Thymus (tissue), 11 donors: ENCODE data around the gene SFMBT2. TPM values are rescaled to one million over a fixed set of nuclear protein-coding genes. Genes with fewer than 3 reads are reported as not detected.
A peak's percentile ranks its signal among the peaks of the same experiment; 100 is the strongest.

Source experiments
- DNase-seq, 9 donors: peaks; one replicate each; pipeline ENCODE4 v3.0.0-alpha.2; 2013; ENCODE audit warnings: low spot score in 9 of 9, low read depth in 6 of 9, missing footprints in 1 of 9
- H3K27ac ChIP-seq, 2 donors: one replicate each; pipeline ENCODE4 v1.5.1; 2013; ENCODE audit warnings: control low read depth in 1 of 2, low read depth in 1 of 2, low read length in 1 of 2, mild to moderate bottlenecking in 1 of 2, moderate library complexity in 1 of 2
- H3K27me3 ChIP-seq, 2 donors: one replicate each; pipeline ENCODE4 v1.5.1; 2013; ENCODE audit warnings: low read length in 1 of 2; ENCODE audit not compliant: control insufficient read depth in 2 of 2, insufficient read depth in 1 of 2
- H3K36me3 ChIP-seq, 2 donors: one replicate each; pipeline ENCODE4 v1.5.1; 2013; ENCODE audit warnings: low read length in 1 of 2, mild to moderate bottlenecking in 1 of 2, moderate library complexity in 1 of 2; ENCODE audit not compliant: control insufficient read depth in 2 of 2, insufficient read depth in 2 of 2
- H3K4me1 ChIP-seq, 2 donors: one replicate each; pipeline ENCODE4 v1.5.1; 2013; ENCODE audit warnings: low read length in 2 of 2; ENCODE audit not compliant: control insufficient read depth in 2 of 2, insufficient read depth in 2 of 2
- H3K4me3 ChIP-seq, 2 donors: one replicate each; pipeline ENCODE4 v1.5.1; 2013; ENCODE audit warnings: low read length in 2 of 2, control low read depth in 1 of 2, mild to moderate bottlenecking in 1 of 2
- H3K9me3 ChIP-seq, 2 donors: one replicate each; pipeline ENCODE4 v1.5.1; 2013; ENCODE audit warnings: low read length in 1 of 2, mild to moderate bottlenecking in 1 of 2; ENCODE audit not compliant: control insufficient read depth in 2 of 2, insufficient read depth in 1 of 2
- whole genome bisulfite sequencing: extraction: QIAGEN DNeasy Blood & Tissue Kit; methylation state at CpG from one replicate; pipeline ENCODE4 v1.1.7; 2013; 5-methylcytosine and 5-hydroxymethylcytosine counted together
- polyA plus RNA-seq: library from polyadenylated mRNA; stranded (reverse); fragments of 200-250 nt; gene quantifications from one replicate; pipeline ENCODE4 v1.2.3, GENCODE V29; 2013
- total RNA-seq: library from RNA; stranded (reverse); fragments of 120-200 nt; gene quantifications from one replicate; pipeline ENCODE4 v1.2.4, GENCODE V29; 2013
- donor health status: healthy.

Gene SFMBT2
- total and polyA plus RNA-seq, 2 donors: 8.8 to 9.7 TPM

GRCh38 chr10:7133278-7133677, 277.6 kb downstream of the SFMBT2 start:
- no peaks in the 10 kb centered on the region for H3K36me3 ChIP-seq
- no peak for DNase-seq
- H3K9me3 ChIP-seq: no peaks in the 10 kb centered on the region
- no peak overlapping the region for H3K27ac ChIP-seq
- 96% methylated on average over 11 of the region's 11 CpGs for WGBS
- no peaks in the 10 kb centered on the region for H3K27me3 ChIP-seq
- H3K4me1 ChIP-seq: no peaks in the 10 kb centered on the region
- no peak overlapping the region for H3K4me3 ChIP-seq

GRCh38 chr10:7130191-7130911, 280.5 kb downstream of the SFMBT2 start:
- no peaks in the 10 kb centered on the region for H3K36me3 ChIP-seq
- H3K27me3 ChIP-seq: no peaks in the 10 kb centered on the region
- H3K27ac ChIP-seq: no peak overlapping the region
- H3K9me3 ChIP-seq: no peaks in the 10 kb centered on the region
- no peaks in the 10 kb centered on the region for H3K4me1 ChIP-seq
- no peak for DNase-seq
- WGBS: 93% methylated on average over 11 of the region's 11 CpGs
- H3K4me3 ChIP-seq: no peak overlapping the region

- H3K27ac ChIP-seq: no peak overlapping the region
- WGBS: 62% methylated on average over 6 of the region's 6 CpGs
- H3K4me1 ChIP-seq: peaks cover 3 to 7% of the 10 kb centered on the region in 2 donors
- H3K4me3 ChIP-seq: no peak overlapping the region
- H3K27me3 ChIP-seq: no peaks in the 10 kb centered on the region
- DNase-seq: no peak
- no peaks in the 10 kb centered on the region for H3K36me3 ChIP-seq
- H3K9me3 ChIP-seq: no peaks in the 10 kb centered on the region
Measured at GRCh38 chr10:7123774-7124173, 287.1 kb downstream of the SFMBT2 start.

DNA sequence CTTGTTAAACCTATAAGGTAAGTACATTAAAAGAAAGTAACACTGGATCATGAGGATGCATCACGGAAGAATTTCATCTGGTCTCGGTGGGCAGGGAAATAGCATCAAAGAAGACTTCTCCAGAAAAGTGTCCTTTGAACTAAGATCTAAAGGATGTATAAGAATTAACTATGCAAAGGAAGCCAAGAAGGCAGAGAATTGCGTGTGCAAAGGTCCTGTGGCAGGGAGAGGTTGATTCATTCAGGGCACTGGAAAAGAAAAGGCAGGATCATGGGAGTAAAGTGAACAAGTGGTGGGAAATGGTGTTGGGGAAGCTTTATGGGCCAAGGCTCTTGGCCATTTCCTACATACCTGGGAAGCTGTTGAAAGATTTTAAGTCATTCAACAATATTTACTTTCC, 288.3 kb downstream of the SFMBT2 start:
- Histone ChIP-seq H3K36me3 (no peaks in the 10 kb centered on the region), H3K27me3 (no peaks in the 10 kb centered on the region), H3K4me3 (no peak overlapping the region), H3K4me1 (peaks cover 3 to 7% of the 10 kb centered on the region in 2 donors), H3K9me3 (no peaks in the 10 kb centered on the region), H3K27ac (no peak overlapping the region)
- no peak for DNase-seq
- 81% methylated on average over 3 of the region's 3 CpGs for WGBS

GRCh38 chr10:7121154-7121797, 289.6 kb downstream of the SFMBT2 start:
- Histone ChIP-seq H3K36me3 (no peaks in the 10 kb centered on the region), H3K27ac (no peak overlapping the region), H3K9me3 (no peaks in the 10 kb centered on the region), H3K4me1 (peaks cover 3 to 7% of the 10 kb centered on the region in 2 donors), H3K27me3 (no peaks in the 10 kb centered on the region), H3K4me3 (no peak overlapping the region)
- peak; percentile 56 to 90 (median 73) for DNase-seq
- 19% methylated on average over 10 of the region's 10 CpGs for WGBS

DNA sequence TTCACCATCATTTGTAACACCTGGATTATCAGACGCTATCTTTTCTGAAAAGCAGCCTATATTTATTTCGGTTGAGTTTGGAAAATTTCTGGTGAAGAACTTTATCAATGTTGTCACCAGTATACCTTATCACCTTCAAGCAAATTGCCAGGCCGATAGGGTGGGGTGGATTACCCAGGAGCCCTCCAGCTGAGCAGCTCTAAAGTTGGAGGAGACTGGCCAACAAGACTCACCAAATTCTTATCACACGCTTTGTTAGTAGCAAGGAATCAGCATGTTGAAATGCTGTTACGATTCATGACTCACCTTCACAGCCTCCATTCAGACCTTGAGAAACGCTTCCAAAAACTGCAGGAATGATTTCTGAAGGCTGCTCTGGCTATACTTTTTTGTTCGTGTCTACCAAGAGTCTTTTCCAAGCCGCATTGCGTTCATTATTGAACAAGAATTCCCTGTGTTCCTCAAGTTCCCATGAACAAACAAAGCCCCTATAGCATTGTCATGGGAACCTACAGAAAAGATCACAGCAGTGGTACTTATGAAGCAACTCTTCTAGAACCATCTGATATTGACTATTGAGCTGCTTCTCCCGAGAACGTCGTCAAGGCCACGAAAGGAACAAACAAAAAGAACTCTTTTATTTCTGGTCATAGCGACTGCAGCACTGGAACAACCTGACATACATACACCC, 291.4 kb downstream of the SFMBT2 start:
- no peaks in the 10 kb centered on the region for H3K9me3 ChIP-seq
- H3K4me1 ChIP-seq: peaks cover 3 to 7% of the 10 kb centered on the region in 2 donors
- no peak overlapping the region for H3K4me3 ChIP-seq
- H3K36me3 ChIP-seq: no peaks in the 10 kb centered on the region
- no peak overlapping the region for H3K27ac ChIP-seq
- no peaks in the 10 kb centered on the region for H3K27me3 ChIP-seq
- no peak for DNase-seq
- 97% methylated on average over 14 of the region's 14 CpGs for WGBS

- H3K27me3 ChIP-seq: no peaks in the 10 kb centered on the region
- 95% methylated on average over 17 of the region's 17 CpGs for WGBS
- no peak overlapping the region for H3K4me3 ChIP-seq
- H3K27ac ChIP-seq: no peak overlapping the region
- H3K36me3 ChIP-seq: no peaks in the 10 kb centered on the region
- DNase-seq: no peak
- no peaks in the 10 kb centered on the region for H3K9me3 ChIP-seq
- peaks cover 3 to 7% of the 10 kb centered on the region in 2 donors for H3K4me1 ChIP-seq
Measured at GRCh38 chr10:7117806-7118674, 292.8 kb downstream of the SFMBT2 start.

GRCh38 chr10:7117177-7117799, 293.5 kb downstream of the SFMBT2 start:
- H3K4me1 ChIP-seq: peaks cover 3 to 7% of the 10 kb centered on the region in 2 donors
- H3K27ac ChIP-seq: no peak overlapping the region
- no peaks in the 10 kb centered on the region for H3K36me3 ChIP-seq
- no peaks in the 10 kb centered on the region for H3K27me3 ChIP-seq
- no peak overlapping the region for H3K4me3 ChIP-seq
- DNase-seq: no peak
- WGBS: 97% methylated on average over 5 of the region's 5 CpGs
- H3K9me3 ChIP-seq: no peaks in the 10 kb centered on the region
